Kidney (tissue), 14 donors: ENCODE measurements around the gene PPP1R37. TPM values are rescaled to one million over a fixed set of nuclear protein-coding genes. Genes with fewer than 3 reads are reported as not detected.

Experiments used
- DNase-seq, 5 donors: peaks; one replicate each; pipeline ENCODE4 v3.0.0-alpha.2; 2013 to 2020
- FAIRE-seq: peaks from 2 replicates; lab custom pipeline; 2012; peaks lifted over from hg19 to GRCh38; lab: Jason Lieb, UNC
- H3K27ac ChIP-seq, 2 donors: one replicate each; pipeline ENCODE4 v1.7.0; 2013; ENCODE audit warnings: low read depth in 2 of 2, low read length in 2 of 2, inconsistent platforms in 1 of 2
- H3K27me3 ChIP-seq: one replicate; pipeline ENCODE4 v1.7.1; 2013; ENCODE audit warnings: low read length, inconsistent platforms; ENCODE audit not compliant: control insufficient read depth, insufficient read depth
- H3K36me3 ChIP-seq, 3 donors: one replicate each; pipeline versions ENCODE4 v1.7.0 to v1.7.1; 2013; ENCODE audit warnings: low read length in 3 of 3, control low read depth in 1 of 3, inconsistent platforms in 1 of 3; ENCODE audit not compliant: insufficient read depth in 3 of 3, control insufficient read depth in 2 of 3
- H3K4me1 ChIP-seq, 3 donors: one replicate each; pipeline versions ENCODE4 v1.7.0 to v1.7.1; 2013; ENCODE audit warnings: low read length in 3 of 3, inconsistent platforms in 1 of 3, low read depth in 1 of 3; ENCODE audit not compliant: control insufficient read depth in 2 of 3, insufficient read depth in 2 of 3
- H3K4me3 ChIP-seq, 3 donors: one replicate each; pipeline versions ENCODE4 v1.7.0 to v1.8.1; 2013; ENCODE audit warnings: low read length in 3 of 3, control low read depth in 1 of 3, inconsistent platforms in 1 of 3
- H3K9ac ChIP-seq, 3 donors: one replicate each; pipeline versions ENCODE4 v1.7.0 to v1.7.1; 2013; ENCODE audit warnings: low read length in 3 of 3, control low read depth in 1 of 3, inconsistent platforms in 1 of 3
- H3K9me3 ChIP-seq, 3 donors: one replicate each; pipeline versions ENCODE4 v1.7.0 to v1.7.1; 2013; ENCODE audit warnings: low read length in 3 of 3, control low read depth in 1 of 3, inconsistent platforms in 1 of 3; ENCODE audit not compliant: control insufficient read depth in 2 of 3, insufficient read depth in 1 of 3
- CTCF ChIP-seq: IDR thresholded peaks from 3 replicates; pipeline ENCODE4 v1.5.1; 2012; ENCODE audit warnings: mild to moderate bottlenecking, moderate library complexity, borderline replicate concordance; ENCODE audit not compliant: insufficient read depth; ENCODE audit errors: extremely low read depth
- intact Hi-C: fragments of 100-400 bp; cut with DNase I; formaldehyde crosslinking; loops from one replicate; pipeline ENCODE4 v1.11.1; 2022
- polyA plus RNA-seq: library from polyadenylated mRNA; stranded (reverse); fragments of 350-450 nt; fragmentation: Illumina TruSeq; extraction: RNeasy Lipid Tissue Mini Kit (QIAGEN cat#74804); gene quantifications from one replicate; pipeline ENCODE4 v1.2.3, GENCODE V29; 2014; ENCODE audit warnings: low read depth, low replicate concordance; ENCODE audit not compliant: insufficient read depth
- total RNA-seq: library from RNA; stranded (reverse); fragmentation: NEBNext Ultra II Directional; extraction: Animal tissue kit (Norgen Biotek cat#: 25700); gene quantifications from one replicate; pipeline ENCODE4 v1.2.1, GENCODE V29; 2021
- donor health status: control.
- donor health status: control.
- donor health status: control.
- donor health status: control.
- donor health status: control.
- donor health status: DM: yes; HTN: yes; CAD: no.
- donor health status: Normal renal cell carcinoma (clear cell type).

The PPP1R37 gene
- total and polyA plus RNA-seq, 2 donors from 2014 or later, result 21.6 to 33.0 TPM

GRCh38 chr19:45094707-45095106 is 1.7 kb downstream of the PPP1R37 start:
- Histone ChIP-seq H3K4me3 (peak overlapping the region in 1 of 3 donors; percentile 82), H3K27ac (no peak overlapping the region), H3K36me3 (peaks cover 0 to 4% (median 0%) of the 10 kb centered on the region in 3 donors), H3K4me1 (peaks cover 2 to 52% (median 50%) of the 10 kb centered on the region in 3 donors), H3K27me3 (no peaks in the 10 kb centered on the region), H3K9ac (no peak overlapping the region), H3K9me3 (no peaks in the 10 kb centered on the region)
- no peak for TF ChIP-seq CTCF
- DNase-seq, result no peak
- FAIRE-seq, result no peak
- intact Hi-C loops, result no loop called here

- intact Hi-C loops, result no loop called here
- Histone ChIP-seq H3K9ac (no peak overlapping the region), H3K4me3 (peak overlapping the region in 1 of 3 donors; percentile 82), H3K27ac (no peak overlapping the region), H3K4me1 (peaks cover 5 to 61% (median 54%) of the 10 kb centered on the region in 3 donors), H3K36me3 (no peaks in the 10 kb centered on the region), H3K27me3 (no peaks in the 10 kb centered on the region), H3K9me3 (no peaks in the 10 kb centered on the region)
- FAIRE-seq (no peak), DNase-seq (no peak)
- TF ChIP-seq CTCF, result no peak
Measured at GRCh38 chr19:45095496-45096413, 2.8 kb downstream of the PPP1R37 start.

- Histone ChIP-seq H3K36me3 (no peaks in the 10 kb centered on the region), H3K4me1 (peaks cover 5 to 65% (median 63%) of the 10 kb centered on the region in 3 donors), H3K4me3 (no peak overlapping the region), H3K27me3 (no peaks in the 10 kb centered on the region), H3K9me3 (no peaks in the 10 kb centered on the region), H3K27ac (no peak overlapping the region), H3K9ac (no peak overlapping the region)
- intact Hi-C loops, result no loop called here
- no peak for FAIRE-seq
- no peak for DNase-seq
- no peak for TF ChIP-seq CTCF
Measured at GRCh38 chr19:45096700-45097099, 3.7 kb downstream of the PPP1R37 start.
